Endothelial cell (in vitro differentiated cells): ENCODE results near the gene TMEFF1. TPM values are rescaled to one million over a fixed set of nuclear protein-coding genes. Genes with fewer than 3 reads are reported as not detected.
"Not testable (repeated sequence)": the region's sequence is repeated elsewhere in the genome, so short reads cannot be mapped to it uniquely, and the experiment has no call there.

Experiments
- DNase-seq: peaks from one replicate; pipeline ENCODE4 v3.0.0; 2021; ENCODE audit warnings: low spot score
- H3K27ac Mint-ChIP-seq: one replicate; pipeline ENCODE4 v1.8.0; 2021; ENCODE audit warnings: mixed read lengths, inconsistent platforms; ENCODE audit not compliant: unreplicated experiment
- H3K27me3 Mint-ChIP-seq: one replicate; pipeline ENCODE4 v1.8.0; 2021; ENCODE audit warnings: mild to moderate bottlenecking, moderate library complexity, mixed read lengths, inconsistent platforms; ENCODE audit not compliant: unreplicated experiment
- H3K36me3 Mint-ChIP-seq: one replicate; pipeline ENCODE4 v1.8.0; 2021; ENCODE audit warnings: mild to moderate bottlenecking, low read depth, mixed read lengths, inconsistent platforms; ENCODE audit not compliant: unreplicated experiment
- H3K4me1 Mint-ChIP-seq: one replicate; pipeline ENCODE4 v1.8.0; 2021; ENCODE audit warnings: mild to moderate bottlenecking, mixed read lengths, inconsistent platforms; ENCODE audit not compliant: unreplicated experiment
- H3K4me3 Mint-ChIP-seq: one replicate; pipeline ENCODE4 v1.8.0; 2021; ENCODE audit warnings: mild to moderate bottlenecking, mixed read lengths, inconsistent platforms; ENCODE audit not compliant: unreplicated experiment
- H3K9me3 Mint-ChIP-seq: one replicate; pipeline ENCODE4 v1.8.0; 2021; ENCODE audit warnings: mixed read lengths, inconsistent platforms; ENCODE audit not compliant: unreplicated experiment
- CTCF ChIP-seq: fragments of 200-600 bp; sonication (generic); IDR thresholded peaks from one replicate; pipeline ENCODE4 v1.5.0; 2021; ENCODE audit warnings: antibody characterized with exemption; ENCODE audit not compliant: unreplicated experiment
- total RNA-seq: library from RNA; stranded (reverse); fragmentation: NEBNext Ultra II Directional; extraction: Animal tissue kit (Norgen Biotek cat#: 25700); gene quantifications from one replicate; pipeline ENCODE4 v1.2.1, GENCODE V29; 2021; ENCODE audit not compliant: unreplicated experiment

Gene TMEFF1
- total RNA-seq, 1 donor from 2014 or later, result 45.8 TPM

GRCh38 chr9:100499460-100499859 lies 26.5 kb downstream of the TMEFF1 start:
- no peak overlapping the region for H3K27ac Mint-ChIP-seq
- H3K36me3 Mint-ChIP-seq, result no peaks in the 10 kb centered on the region

GRCh38 chr9:100499866-100500265 lies 26.9 kb downstream of the TMEFF1 start:
- peaks cover 4% of the 10 kb centered on the region for H3K4me1 Mint-ChIP-seq
- no peak for DNase-seq
- no peak overlapping the region for H3K4me3 Mint-ChIP-seq
- no peaks in the 10 kb centered on the region for H3K36me3 Mint-ChIP-seq
- no peaks in the 10 kb centered on the region for H3K9me3 Mint-ChIP-seq
- TF ChIP-seq CTCF, result no peak
- peaks cover 3% of the 10 kb centered on the region for H3K27me3 Mint-ChIP-seq
- H3K27ac Mint-ChIP-seq, result no peak overlapping the region

More at GRCh38 chr9:100499460-100499859, 26.5 kb downstream of the TMEFF1 start:
- H3K4me1 Mint-ChIP-seq, result peaks cover 4% of the 10 kb centered on the region
- peaks cover 3% of the 10 kb centered on the region for H3K27me3 Mint-ChIP-seq
- no peak for TF ChIP-seq CTCF
- DNase-seq, result no peak
- no peaks in the 10 kb centered on the region for H3K9me3 Mint-ChIP-seq
- H3K4me3 Mint-ChIP-seq, result no peak overlapping the region

- H3K27ac Mint-ChIP-seq, result no peak overlapping the region
- no peak overlapping the region for H3K4me3 Mint-ChIP-seq
- peaks cover 3% of the 10 kb centered on the region for H3K27me3 Mint-ChIP-seq
- DNase-seq, result peak; percentile 90
- peaks cover 4% of the 10 kb centered on the region for H3K4me1 Mint-ChIP-seq
- no peaks in the 10 kb centered on the region for H3K9me3 Mint-ChIP-seq
- peak; percentile 87 for TF ChIP-seq CTCF
- H3K36me3 Mint-ChIP-seq, result peaks cover 18% of the 10 kb centered on the region
Measured at GRCh38 chr9:100505564-100506159, 32.7 kb downstream of the TMEFF1 start.

- H3K4me3 Mint-ChIP-seq, H3K9me3 Mint-ChIP-seq, DNase-seq, H3K27ac Mint-ChIP-seq, H3K4me1 Mint-ChIP-seq, H3K27me3 Mint-ChIP-seq: not testable (repeated sequence)
- H3K36me3 Mint-ChIP-seq, result peaks cover 22% of the 10 kb centered on the region
Measured at GRCh38 chr9:100507350-100507749, 34.4 kb downstream of the TMEFF1 start.

- Mint-ChIP-seq H3K27ac (no peak overlapping the region), H3K27me3 (no peaks in the 10 kb centered on the region), H3K4me1 (no peaks in the 10 kb centered on the region), H3K36me3 (peaks cover 22% of the 10 kb centered on the region), H3K9me3 (no peaks in the 10 kb centered on the region), H3K4me3 (no peak overlapping the region)
- TF ChIP-seq CTCF, result no peak
- DNase-seq, result no peak
Measured at GRCh38 chr9:100511205-100511604, 38.3 kb downstream of the TMEFF1 start.
